ENCODE results near the gene ATOH1.

ATOH1 gene

GRCh38 chr4:93835929-93836328 is 7.4 kb downstream of the ATOH1 start:
- no peak for DNase-seq

- no peak for DNase-seq
These were observed 11.2 kb downstream of the ATOH1 start for GRCh38 chr4:93839704-93840103.

GRCh38 chr4:93841803-93842345 is 13.3 kb downstream of the ATOH1 start:
- no peak for DNase-seq

GRCh38 chr4:93842601-93843252 is 14.2 kb downstream of the ATOH1 start:
- DNase-seq = no peak

DNA sequence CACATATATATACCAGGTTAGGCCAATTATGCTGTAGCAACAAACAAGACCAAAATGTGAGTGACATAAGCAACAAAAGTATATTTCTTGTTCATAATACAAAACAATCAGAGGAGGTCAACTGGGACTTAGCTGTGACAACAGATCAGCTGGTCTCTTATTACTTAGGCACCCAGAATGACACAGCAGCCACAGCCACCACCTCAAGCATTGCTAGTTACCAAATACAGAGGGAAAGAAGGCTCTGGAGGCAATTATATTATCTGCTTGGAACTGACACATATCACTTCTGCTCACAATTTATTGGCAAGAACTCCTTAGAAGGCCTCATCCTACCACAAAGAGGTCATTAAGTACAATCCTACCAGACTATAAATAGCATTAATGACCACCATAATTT is 15.2 kb downstream of the ATOH1 start:
- no peak for DNase-seq

DNA sequence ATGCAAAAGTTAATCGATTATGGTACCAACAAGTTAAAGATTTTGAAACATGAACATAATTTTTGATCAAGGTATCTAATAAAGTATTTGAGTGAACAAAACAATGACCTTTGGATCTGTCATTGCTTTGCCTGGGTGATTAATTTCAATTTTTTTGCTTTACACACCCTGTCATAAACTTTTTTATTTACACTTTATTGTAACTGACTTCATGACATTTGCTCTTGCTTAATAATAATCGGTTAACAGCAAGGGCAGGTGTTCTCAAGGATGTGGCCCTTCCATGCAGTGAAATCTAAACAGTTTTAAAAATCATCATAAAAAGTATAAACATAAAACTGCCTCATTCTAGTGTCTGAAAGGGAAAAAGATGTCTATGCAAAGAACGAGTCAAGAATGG is 24.1 kb downstream of the ATOH1 start:
- no peak for DNase-seq

GRCh38 chr4:93855926-93856325 is 27.4 kb downstream of the ATOH1 start:
- DNase-seq = no peak

- DNase-seq = no peak
These were observed 37.1 kb downstream of the ATOH1 start for GRCh38 chr4:93865650-93866049.

- no peak for DNase-seq
These were observed 39.0 kb downstream of the ATOH1 start for GRCh38 chr4:93867416-93868001.

DNA sequence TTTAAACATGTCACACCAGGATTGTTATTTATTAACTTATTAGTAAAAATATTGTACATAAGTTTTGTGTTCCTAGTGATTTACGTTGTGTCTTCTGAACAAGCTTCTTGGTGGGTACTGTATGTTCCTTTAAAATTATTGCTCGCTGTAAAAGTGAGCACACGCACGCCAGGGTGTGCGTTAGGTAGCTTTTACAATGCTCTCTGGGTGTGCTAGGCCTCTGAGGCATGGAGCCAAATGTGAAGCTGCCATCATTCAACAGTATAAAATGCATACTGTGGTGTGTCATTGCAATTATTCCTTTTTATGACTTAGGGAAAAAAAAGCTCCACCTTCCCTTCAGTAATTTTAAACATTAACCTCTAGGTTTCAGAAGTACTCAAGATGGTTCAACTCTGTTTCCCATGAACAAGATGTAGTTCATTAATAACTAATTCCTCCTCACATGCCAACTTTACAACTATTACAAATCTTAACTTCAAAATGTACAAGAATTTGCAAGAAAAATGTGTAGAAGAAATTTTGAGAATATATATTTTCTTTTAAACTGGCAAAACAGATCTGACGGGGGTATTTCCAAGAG is 42.4 kb downstream of the ATOH1 start:
- no peak for DNase-seq

DNA sequence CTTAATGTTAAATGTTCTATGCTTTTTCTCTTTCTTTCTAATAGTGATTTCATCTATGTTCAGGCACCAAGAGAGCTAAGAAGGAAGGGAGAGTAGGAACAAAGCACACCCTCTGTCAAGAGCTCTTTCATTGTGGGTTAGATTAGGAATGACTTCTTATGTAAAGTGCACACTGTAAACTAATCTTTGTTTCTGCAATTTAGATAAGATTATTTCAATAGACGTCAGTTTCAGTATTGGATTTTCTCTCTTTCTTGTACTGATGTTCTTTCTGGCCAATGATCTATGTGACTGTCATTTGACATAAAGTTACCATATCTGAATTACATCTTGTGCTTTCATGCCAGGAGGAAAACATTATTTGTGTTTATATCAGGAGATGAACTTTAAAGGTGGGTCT is 48.2 kb downstream of the ATOH1 start:
- DNase-seq = no peak

- DNase-seq = no peak
These were observed 50.0 kb downstream of the ATOH1 start for GRCh38 chr4:93878566-93878965.

DNA sequence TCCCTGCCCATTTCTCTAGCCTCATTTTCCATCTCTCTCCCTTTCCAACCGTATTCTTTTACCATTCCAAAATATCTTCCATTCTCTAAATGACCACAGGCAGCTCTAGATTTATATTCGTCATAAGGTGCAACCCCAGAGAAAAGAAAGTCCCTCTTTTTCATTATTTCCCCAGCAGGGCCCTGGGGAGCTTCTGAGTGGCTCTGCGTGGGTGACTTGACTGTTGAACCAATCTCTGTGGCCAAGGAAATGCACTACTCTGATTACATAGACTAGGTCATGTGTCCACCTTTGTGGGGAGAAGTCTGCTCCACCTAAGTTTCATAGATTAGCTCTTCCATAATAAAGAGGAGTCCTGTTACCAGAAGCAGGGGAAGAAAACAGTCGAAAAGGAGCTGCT is 51.4 kb downstream of the ATOH1 start:
- DNase-seq = no peak

Data from activated CD8-positive, alpha-beta memory T cell treated with anti-CD3 and anti-CD28 coated beads, Interleukin-2, amount 50 U/mL, for 48 hours (primary cell).